Astrocyte (in vitro differentiated cells and primary cell): ENCODE measurements around the gene PPP4R2. TPM values are rescaled to one million over a fixed set of nuclear protein-coding genes. Genes with fewer than 3 reads are reported as not detected.

Experiments
- DNase-seq: peaks from one replicate; pipeline ENCODE4 v3.0.0-alpha.2; 2010; ENCODE audit warnings: low read depth
- FAIRE-seq: peaks from 2 replicates; lab custom pipeline; 2011; peaks lifted over from hg19 to GRCh38; lab: Jason Lieb, UNC
- H2AFZ ChIP-seq: 2 replicates; pipeline ENCODE4 v1.6.0; 2012; ENCODE audit warnings: low read depth, low read length, inconsistent platforms
- H3K27ac ChIP-seq: 2 replicates; pipeline ENCODE4 v1.5.1; 2011; ENCODE audit warnings: low read depth, low read length, inconsistent platforms
- H3K27me3 ChIP-seq: 2 replicates; pipeline ENCODE4 v1.6.0; 2011; ENCODE audit warnings: low read length, inconsistent platforms; ENCODE audit not compliant: insufficient read depth
- H3K36me3 ChIP-seq: 2 replicates; pipeline ENCODE4 v1.5.1; 2011; ENCODE audit warnings: low read length, inconsistent platforms; ENCODE audit not compliant: insufficient read depth
- H3K4me1 ChIP-seq: 2 replicates; pipeline ENCODE4 v1.5.1; 2011; ENCODE audit warnings: low read length, inconsistent platforms; ENCODE audit not compliant: insufficient read depth
- H3K4me2 ChIP-seq: 2 replicates; pipeline ENCODE4 v1.6.0; 2012; ENCODE audit warnings: low read length, inconsistent platforms
- H3K4me3 ChIP-seq: 2 replicates; pipeline ENCODE4 v1.5.1; 2011; ENCODE audit warnings: low read depth, mild to moderate bottlenecking, low read length, inconsistent platforms; ENCODE audit not compliant: insufficient read depth
- H3K79me2 ChIP-seq: 2 replicates; pipeline ENCODE4 v1.6.0; 2012; ENCODE audit warnings: mild to moderate bottlenecking, low read length, inconsistent platforms; ENCODE audit not compliant: insufficient read depth
- H3K9ac ChIP-seq: 2 replicates; pipeline ENCODE4 v1.6.0; 2012; ENCODE audit warnings: mild to moderate bottlenecking, low read length, inconsistent platforms
- H3K9me3 ChIP-seq: 2 replicates; pipeline ENCODE4 v1.5.1; 2012; ENCODE audit warnings: low read depth, mild to moderate bottlenecking, low read length, inconsistent platforms; ENCODE audit not compliant: insufficient read depth
- H4K20me1 ChIP-seq: 2 replicates; pipeline ENCODE4 v1.6.0; 2012; ENCODE audit warnings: low read length, inconsistent platforms; ENCODE audit not compliant: insufficient read depth
- H3K27ac Mint-ChIP-seq: one replicate; pipeline ENCODE4 v1.8.0; 2021; ENCODE audit warnings: mild to moderate bottlenecking, mixed read lengths; ENCODE audit not compliant: unreplicated experiment
- H3K27me3 Mint-ChIP-seq: one replicate; pipeline ENCODE4 v1.8.0; 2021; ENCODE audit warnings: low read depth, mixed read lengths; ENCODE audit not compliant: unreplicated experiment
- H3K36me3 Mint-ChIP-seq: one replicate; pipeline ENCODE4 v1.8.0; 2021; ENCODE audit warnings: low read depth, mixed read lengths; ENCODE audit not compliant: unreplicated experiment
- H3K4me1 Mint-ChIP-seq: one replicate; pipeline ENCODE4 v1.8.0; 2021; ENCODE audit warnings: low read depth, mixed read lengths; ENCODE audit not compliant: unreplicated experiment
- H3K4me3 Mint-ChIP-seq: one replicate; pipeline ENCODE4 v1.8.0; 2021; ENCODE audit warnings: mild to moderate bottlenecking, moderate library complexity, mixed read lengths; ENCODE audit not compliant: unreplicated experiment
- H3K9me3 Mint-ChIP-seq: one replicate; pipeline ENCODE4 v1.8.0; 2021; ENCODE audit warnings: mild to moderate bottlenecking, mixed read lengths; ENCODE audit not compliant: unreplicated experiment
- CTCF ChIP-seq: IDR thresholded peaks from 2 replicates; pipeline ENCODE4 v1.5.1; 2011; ENCODE audit warnings: low read depth, mild to moderate bottlenecking, inconsistent platforms, low read length, moderate library complexity; ENCODE audit not compliant: insufficient read depth
- EZH2 ChIP-seq: IDR thresholded peaks from 2 replicates; pipeline ENCODE4 v1.6.1; 2012; ENCODE audit warnings: mild to moderate bottlenecking, low read length, inconsistent platforms; ENCODE audit not compliant: insufficient read depth
- total RNA-seq: library from RNA; stranded (reverse); gene quantifications from 2 replicates; pipeline ENCODE4 v1.2.1, GENCODE V29; 2021

PPP4R2 gene
- total RNA-seq, 1 donor from 2014 or later: 98.5 TPM

GRCh38 chr3:73021301-73021835, 24.8 kb downstream of the PPP4R2 start:
- TF ChIP-seq CTCF: no peak
- no peak for TF ChIP-seq EZH2
- H3K79me2 ChIP-seq: peaks cover 100% of the 10 kb centered on the region
- no peak overlapping the region for H3K27ac ChIP-seq
- Mint-ChIP-seq H3K9me3 (no peaks in the 10 kb centered on the region), H3K4me1 (peaks cover 17% of the 10 kb centered on the region), H3K4me3 (no peak overlapping the region), H3K27me3 (no peaks in the 10 kb centered on the region), H3K27ac (no peak overlapping the region), H3K36me3 (peaks cover 4% of the 10 kb centered on the region)
- no peak overlapping the region for H2AFZ ChIP-seq
- H3K9me3 ChIP-seq: no peaks in the 10 kb centered on the region
- peaks cover 91% of the 10 kb centered on the region for H4K20me1 ChIP-seq
- DNase-seq: no peak
- no peak overlapping the region for H3K4me3 ChIP-seq
- no peak for FAIRE-seq
- peaks cover 3% of the 10 kb centered on the region for H3K4me1 ChIP-seq
- H3K27me3 ChIP-seq: no peaks in the 10 kb centered on the region
- no peak overlapping the region for H3K9ac ChIP-seq
- H3K4me2 ChIP-seq: no peak overlapping the region
- H3K36me3 ChIP-seq: no peaks in the 10 kb centered on the region

GRCh38 chr3:73024836-73025235, 28.2 kb downstream of the PPP4R2 start:
- DNase-seq (no peak), FAIRE-seq (no peak)
- no peaks in the 10 kb centered on the region for H3K9me3 ChIP-seq
- H3K9ac ChIP-seq: no peak overlapping the region
- H2AFZ ChIP-seq: no peak overlapping the region
- Mint-ChIP-seq H3K27me3 (no peaks in the 10 kb centered on the region), H3K9me3 (no peaks in the 10 kb centered on the region), H3K4me3 (no peak overlapping the region), H3K27ac (no peak overlapping the region), H3K36me3 (peaks cover 4% of the 10 kb centered on the region), H3K4me1 (peaks cover 30% of the 10 kb centered on the region)
- TF ChIP-seq CTCF (no peak), EZH2 (no peak)
- peaks cover 14% of the 10 kb centered on the region for H3K4me1 ChIP-seq
- no peaks in the 10 kb centered on the region for H3K27me3 ChIP-seq
- H3K4me2 ChIP-seq: no peak overlapping the region
- H3K27ac ChIP-seq: no peak overlapping the region
- no peak overlapping the region for H3K4me3 ChIP-seq
- H3K79me2 ChIP-seq: peaks cover 98% of the 10 kb centered on the region
- H3K36me3 ChIP-seq: no peaks in the 10 kb centered on the region
- peaks cover 92% of the 10 kb centered on the region for H4K20me1 ChIP-seq

GRCh38 chr3:73026111-73026759, 29.6 kb downstream of the PPP4R2 start:
- H4K20me1 ChIP-seq: peaks cover 91% of the 10 kb centered on the region
- Mint-ChIP-seq H3K27ac (no peak overlapping the region), H3K4me1 (peaks cover 34% of the 10 kb centered on the region)

More at GRCh38 chr3:73026111-73026759, 29.6 kb downstream of the PPP4R2 start:
- H3K4me1 ChIP-seq: peaks cover 19% of the 10 kb centered on the region
- H3K4me3 ChIP-seq: no peak overlapping the region
- Mint-ChIP-seq H3K4me3 (no peak overlapping the region), H3K27me3 (no peaks in the 10 kb centered on the region), H3K9me3 (no peaks in the 10 kb centered on the region), H3K36me3 (no peaks in the 10 kb centered on the region)
- H3K4me2 ChIP-seq: no peak overlapping the region
- H3K9ac ChIP-seq: no peak overlapping the region
- FAIRE-seq (no peak), DNase-seq (no peak)
- H3K79me2 ChIP-seq: peaks cover 98% of the 10 kb centered on the region
- H3K27ac ChIP-seq: no peak overlapping the region
- H3K36me3 ChIP-seq: no peaks in the 10 kb centered on the region
- no peak overlapping the region for H2AFZ ChIP-seq
- no peaks in the 10 kb centered on the region for H3K27me3 ChIP-seq
- no peak for TF ChIP-seq EZH2
- no peak for TF ChIP-seq CTCF
- no peaks in the 10 kb centered on the region for H3K9me3 ChIP-seq
